H9 (cell line): Measurements from ENCODE around the gene PTCD1. TPM values are rescaled to one million over a fixed set of nuclear protein-coding genes. Genes with fewer than 3 reads are reported as not detected.

Source experiments
- DNase-seq: peaks from one replicate; pipeline ENCODE4 v3.0.0-alpha.2; 2017
- H2AFZ ChIP-seq: one replicate; pipeline ENCODE4 v1.6.1; 2013; ENCODE audit warnings: mild to moderate bottlenecking, low read length, control low read depth, moderate library complexity
- H2AK5ac ChIP-seq: 2 replicates; pipeline ENCODE4 v1.6.1; 2013; ENCODE audit warnings: low read length, control low read depth, mixed read lengths; ENCODE audit not compliant: insufficient read length
- H2BK120ac ChIP-seq: one replicate; pipeline ENCODE4 v1.6.1; 2013; ENCODE audit warnings: low read depth, mild to moderate bottlenecking, low read length, control low read depth, inconsistent platforms; ENCODE audit not compliant: poor library complexity, severe bottlenecking
- H2BK12ac ChIP-seq: 2 replicates; pipeline ENCODE4 v1.6.1; 2013; ENCODE audit warnings: low read length, control low read depth, mixed read lengths, low read depth; ENCODE audit not compliant: insufficient read length
- H2BK15ac ChIP-seq: 2 replicates; pipeline ENCODE4 v1.6.1; 2013; ENCODE audit warnings: low read depth, low read length, control low read depth
- H2BK20ac ChIP-seq: one replicate; pipeline ENCODE4 v1.6.1; 2013; ENCODE audit warnings: low read depth, mild to moderate bottlenecking, low read length, control low read depth, inconsistent platforms; ENCODE audit not compliant: poor library complexity, severe bottlenecking
- H2BK5ac ChIP-seq: 2 replicates; pipeline ENCODE4 v1.6.1; 2013; ENCODE audit warnings: low read length, control low read depth, mixed read lengths; ENCODE audit not compliant: insufficient read length
- H3K14ac ChIP-seq: 2 replicates; pipeline ENCODE4 v1.6.1; 2013; ENCODE audit warnings: low read length, control low read depth; ENCODE audit not compliant: insufficient read depth
- H3K18ac ChIP-seq: 2 replicates; pipeline ENCODE4 v1.6.1; 2013; ENCODE audit warnings: low read depth, mild to moderate bottlenecking, mixed read lengths, low read length, control low read depth; ENCODE audit not compliant: insufficient read length
- H3K23ac ChIP-seq: 2 replicates; pipeline ENCODE4 v1.6.1; 2013; ENCODE audit warnings: low read length, control low read depth, mixed read lengths, low read depth; ENCODE audit not compliant: insufficient read length
- H3K23me2 ChIP-seq: 2 replicates; pipeline ENCODE4 v1.6.1; 2013; ENCODE audit warnings: low read depth, mild to moderate bottlenecking, mixed read lengths, low read length, control low read depth; ENCODE audit not compliant: insufficient read length, poor library complexity, severe bottlenecking
- H3K27ac ChIP-seq: 2 replicates; pipeline ENCODE4 v1.5.1; 2013; ENCODE audit warnings: low read length, control low read depth, mixed read lengths, low read depth; ENCODE audit not compliant: insufficient read length
- H3K27me3 ChIP-seq: 2 replicates; pipeline ENCODE4 v1.6.1; 2013; ENCODE audit warnings: low read length, control low read depth, inconsistent platforms; ENCODE audit not compliant: insufficient read depth
- H3K4ac ChIP-seq: 2 replicates; pipeline ENCODE4 v1.6.1; 2013; ENCODE audit warnings: low read depth, mild to moderate bottlenecking, control low read depth, inconsistent platforms, low read length, moderate library complexity
- H3K4me1 ChIP-seq: 2 replicates; pipeline ENCODE4 v1.6.1; 2013; ENCODE audit warnings: low read length, control low read depth, inconsistent platforms; ENCODE audit not compliant: insufficient read depth
- H3K4me2 ChIP-seq: 2 replicates; pipeline ENCODE4 v1.6.1; 2013; ENCODE audit warnings: low read length, control low read depth, mixed read lengths; ENCODE audit not compliant: insufficient read length, insufficient read depth
- H3K56ac ChIP-seq: 2 replicates; pipeline ENCODE4 v1.6.1; 2013; ENCODE audit warnings: low read depth, mild to moderate bottlenecking, mixed read lengths, low read length, control low read depth; ENCODE audit not compliant: insufficient read length
- H3K79me1 ChIP-seq: 2 replicates; pipeline ENCODE4 v1.6.1; 2013; ENCODE audit warnings: low read depth, mild to moderate bottlenecking, moderate library complexity, low read length, control low read depth, inconsistent platforms; ENCODE audit not compliant: insufficient read depth, poor library complexity, severe bottlenecking
- H3K79me2 ChIP-seq: 2 replicates; pipeline ENCODE4 v1.6.1; 2013; ENCODE audit warnings: low read length, control low read depth, inconsistent platforms; ENCODE audit not compliant: insufficient read depth
- H3K9ac ChIP-seq: 2 replicates; pipeline ENCODE4 v1.6.1; 2013; ENCODE audit warnings: low read length, control low read depth, mixed read lengths; ENCODE audit not compliant: insufficient read length; ENCODE audit errors: extremely low read depth
- H3K9me3 ChIP-seq: one replicate; pipeline ENCODE4 v1.6.1; 2013; ENCODE audit warnings: low read depth, low read length, inconsistent platforms; ENCODE audit not compliant: control insufficient read depth
- H3T11ph ChIP-seq: one replicate; pipeline ENCODE4 v1.6.1; 2013; ENCODE audit warnings: mild to moderate bottlenecking, low read length, control low read depth, inconsistent platforms
- H4K20me1 ChIP-seq: one replicate; pipeline ENCODE4 v1.6.1; 2013; ENCODE audit not compliant: control insufficient read depth, insufficient read length, insufficient read depth
- H4K5ac ChIP-seq: 2 replicates; pipeline ENCODE4 v1.6.1; 2013; ENCODE audit warnings: low read depth, mild to moderate bottlenecking, mixed read lengths, low read length, control low read depth; ENCODE audit not compliant: insufficient read length
- H4K8ac ChIP-seq: replicated peaks from 2 replicates; pipeline ENCODE4 v1.6.1; 2013; ENCODE audit warnings: low read length, control low read depth, mixed read lengths, low read depth; ENCODE audit not compliant: insufficient read length
- H4K91ac ChIP-seq: 2 replicates; pipeline ENCODE4 v1.6.1; 2013; ENCODE audit warnings: low read depth, mild to moderate bottlenecking, moderate library complexity, mixed read lengths, low read length, control low read depth; ENCODE audit not compliant: insufficient read length
- H3K27ac Mint-ChIP-seq, 3 experiments: 2 replicates in 2 of 3; 3 replicates in 1 of 3; pipeline ENCODE4 v1.8.0; 2020 to 2021; ENCODE audit warnings: mixed read lengths in 3 of 3, mild to moderate bottlenecking in 1 of 3, moderate library complexity in 1 of 3
- H3K27me3 Mint-ChIP-seq: 2 replicates; pipeline ENCODE4 v1.8.0; 2021; ENCODE audit warnings: low read depth, mild to moderate bottlenecking, moderate library complexity, mixed read lengths
- H3K36me3 Mint-ChIP-seq, 3 experiments: 2 replicates in 2 of 3; 3 replicates in 1 of 3; pipeline ENCODE4 v1.8.0; 2020 to 2021; ENCODE audit warnings: low read depth in 3 of 3, mixed read lengths in 3 of 3; ENCODE audit not compliant: insufficient read depth in 1 of 3
- H3K4me1 Mint-ChIP-seq, 2 experiments: 2 replicates each; pipeline ENCODE4 v1.8.0; 2020; ENCODE audit warnings: mixed read lengths in 2 of 2
- H3K4me3 Mint-ChIP-seq, 2 experiments: 2 replicates in 1 of 2; 3 replicates in 1 of 2; pipeline ENCODE4 v1.8.0; 2020 to 2021; ENCODE audit warnings: mild to moderate bottlenecking in 2 of 2, mixed read lengths in 2 of 2, moderate library complexity in 1 of 2
- H3K9me3 Mint-ChIP-seq, 2 experiments: 2 replicates in 1 of 2; 3 replicates in 1 of 2; pipeline ENCODE4 v1.8.0; 2020; ENCODE audit warnings: mild to moderate bottlenecking in 2 of 2, mixed read lengths in 2 of 2, moderate library complexity in 1 of 2
- WGBS: extraction: QIAGEN DNeasy Blood & Tissue Kit; methylation state at CpG from one replicate; pipeline ENCODE4 v1.1.7; 2013; ENCODE audit warnings: missing lambda C conversion rate, low lambda C conversion rate, mixed read lengths; ENCODE audit not compliant: insufficient read length; ENCODE audit errors: extremely low coverage; 5-methylcytosine and 5-hydroxymethylcytosine counted together
- total RNA-seq: library from RNA; stranded (reverse); gene quantifications from 2 replicates; pipeline ENCODE4 v1.2.1, GENCODE V29; 2021
- TF ChIP-seq, protein P1 (sequence below): fragments of 200-600 bp; sonication (generic); conservative IDR thresholded peaks from 3 replicates; pipeline ENCODE4 v1.8.0; 2021; ENCODE audit warnings: antibody characterized with exemption, mild to moderate bottlenecking

PTCD1 gene
- total RNA-seq, 1 experiment from 2014 or later, result 12.8 TPM

DNA sequence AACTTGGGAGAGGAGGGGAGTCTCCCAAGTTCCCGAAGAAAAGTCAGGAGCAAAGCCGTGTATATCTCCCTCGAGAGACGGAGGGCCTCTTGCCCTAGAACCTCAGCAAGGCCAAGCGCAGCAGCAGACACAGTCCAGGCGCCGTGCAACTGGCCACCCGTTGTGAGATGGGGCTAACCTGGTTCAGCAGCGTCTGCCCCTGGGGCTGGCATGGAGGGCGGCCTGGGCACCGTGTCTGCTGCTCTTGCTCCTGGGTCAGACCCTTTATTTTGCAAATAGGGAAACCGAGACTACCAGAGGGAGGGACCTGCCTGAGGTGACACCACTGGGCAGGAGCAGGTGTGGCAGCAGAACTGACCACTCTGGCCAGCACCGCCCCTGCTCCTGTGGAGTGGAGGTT lies 13.9 kb upstream of the PTCD1 start:
- Histone ChIP-seq H4K20me1 (no peaks in the 10 kb centered on the region), H4K8ac (no peak overlapping the region), H4K91ac (no peak overlapping the region), H3K4me1 (no peaks in the 10 kb centered on the region), H2BK20ac (no peak overlapping the region), H3K79me1 (no peaks in the 10 kb centered on the region), H2AK5ac (no peak overlapping the region), H4K5ac (no peak overlapping the region), H2BK12ac (no peak overlapping the region), H3K14ac (no peak overlapping the region), H3K9me3 (no peaks in the 10 kb centered on the region), H2BK15ac (no peak overlapping the region), H3K27me3 (no peaks in the 10 kb centered on the region), H3K27ac (no peak overlapping the region), H3K4ac (no peak overlapping the region), H3K23ac (no peak overlapping the region), H2BK120ac (no peak overlapping the region), H3K23me2 (no peaks in the 10 kb centered on the region), H3K56ac (no peak overlapping the region), H2AFZ (no peak overlapping the region), H3K4me2 (no peak overlapping the region), H3T11ph (no peak overlapping the region), H3K9ac (no peak overlapping the region), H2BK5ac (no peak overlapping the region), H3K18ac (no peak overlapping the region), H3K79me2 (no peaks in the 10 kb centered on the region)
- no peaks in the 10 kb centered on the region for H3K4me1 Mint-ChIP-seq
- no peaks in the 10 kb centered on the region for H3K9me3 Mint-ChIP-seq
- no peak overlapping the region for H3K27ac Mint-ChIP-seq
- peaks cover 34 to 92% (median 85%) of the 10 kb centered on the region in 3 experiments; a peak in 6 of 7 replicates for H3K36me3 Mint-ChIP-seq
- no peak overlapping the region for H3K4me3 Mint-ChIP-seq
- WGBS, result no CpG with 5 or more reads among the region's 13 CpGs
- TF ChIP-seq, protein P1, sequence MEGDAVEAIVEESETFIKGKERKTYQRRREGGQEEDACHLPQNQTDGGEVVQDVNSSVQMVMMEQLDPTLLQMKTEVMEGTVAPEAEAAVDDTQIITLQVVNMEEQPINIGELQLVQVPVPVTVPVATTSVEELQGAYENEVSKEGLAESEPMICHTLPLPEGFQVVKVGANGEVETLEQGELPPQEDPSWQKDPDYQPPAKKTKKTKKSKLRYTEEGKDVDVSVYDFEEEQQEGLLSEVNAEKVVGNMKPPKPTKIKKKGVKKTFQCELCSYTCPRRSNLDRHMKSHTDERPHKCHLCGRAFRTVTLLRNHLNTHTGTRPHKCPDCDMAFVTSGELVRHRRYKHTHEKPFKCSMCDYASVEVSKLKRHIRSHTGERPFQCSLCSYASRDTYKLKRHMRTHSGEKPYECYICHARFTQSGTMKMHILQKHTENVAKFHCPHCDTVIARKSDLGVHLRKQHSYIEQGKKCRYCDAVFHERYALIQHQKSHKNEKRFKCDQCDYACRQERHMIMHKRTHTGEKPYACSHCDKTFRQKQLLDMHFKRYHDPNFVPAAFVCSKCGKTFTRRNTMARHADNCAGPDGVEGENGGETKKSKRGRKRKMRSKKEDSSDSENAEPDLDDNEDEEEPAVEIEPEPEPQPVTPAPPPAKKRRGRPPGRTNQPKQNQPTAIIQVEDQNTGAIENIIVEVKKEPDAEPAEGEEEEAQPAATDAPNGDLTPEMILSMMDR, result no peak
- no peaks in the 10 kb centered on the region; the same call in none of the 2 replicates for H3K27me3 Mint-ChIP-seq
- DNase-seq, result no peak
